ENCODE results near the gene RALGAPA2.

Gene RALGAPA2

DNA sequence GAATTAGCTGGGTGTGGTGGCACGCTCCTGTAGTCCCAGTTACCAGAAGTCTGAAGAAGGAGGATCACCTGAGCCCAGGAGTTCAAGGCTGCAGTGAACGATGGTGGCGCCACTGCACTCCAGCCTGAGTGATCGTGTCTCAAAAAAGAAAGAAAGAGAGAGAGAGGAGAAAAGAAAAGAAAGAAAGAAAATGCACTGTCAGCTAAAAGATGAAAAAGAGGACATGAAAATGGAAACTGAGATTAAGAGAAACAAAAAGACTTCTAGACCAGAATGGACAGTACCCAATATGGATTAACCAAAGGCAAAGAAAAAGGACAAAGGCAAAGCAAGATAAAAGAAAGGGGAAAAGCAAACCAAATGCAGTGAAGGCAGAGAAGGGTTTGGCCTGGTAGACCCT lies 9.0 kb upstream of the RALGAPA2 start:
- no peak for DNase-seq (ENCODE audit: low read depth in 2 of 2)

DNA sequence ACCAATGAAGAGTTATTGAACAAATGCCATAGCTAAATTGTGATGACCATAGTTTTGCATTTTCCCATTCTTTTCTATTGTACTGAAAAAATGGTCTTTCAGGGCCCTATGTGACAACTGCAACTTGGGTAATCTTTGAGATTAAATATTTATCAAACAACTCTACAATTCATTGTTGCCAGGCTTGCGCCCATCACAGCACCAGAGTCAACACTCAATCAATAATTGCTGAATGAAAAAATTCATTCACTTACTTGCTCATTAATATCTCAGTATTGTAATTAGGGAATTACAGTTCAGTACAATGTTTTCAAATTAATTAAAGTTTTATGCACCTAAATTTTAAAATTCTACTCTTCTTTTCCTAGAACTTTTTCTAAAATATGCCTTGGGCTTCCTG lies 7.7 kb upstream of the RALGAPA2 start:
- no peak for DNase-seq (ENCODE audit: low read depth in 2 of 2)

DNA sequence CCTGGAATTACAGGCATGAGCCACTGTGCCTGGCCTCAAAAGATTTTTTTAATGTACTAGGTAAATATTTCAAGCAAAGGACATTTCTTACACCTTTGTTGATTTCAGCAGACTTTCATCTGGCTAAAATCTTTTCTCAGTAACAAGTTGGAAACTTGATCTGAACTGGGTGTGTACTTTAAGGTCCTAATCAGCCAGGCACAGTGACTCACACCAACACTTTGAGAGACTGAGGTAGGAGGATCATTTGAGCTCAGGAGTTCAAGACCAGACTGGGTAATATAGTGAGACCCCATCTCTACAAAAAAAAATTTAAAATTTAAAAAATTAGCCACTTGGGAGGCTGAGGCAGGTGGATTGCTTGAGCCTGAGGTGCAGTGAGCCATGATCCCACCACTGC lies 7.0 kb upstream of the RALGAPA2 start:
- DNase-seq (ENCODE audit: low read depth in 2 of 2): no peak

- no peak for DNase-seq (ENCODE audit: low read depth in 2 of 2)
Observed at GRCh38 chr20:20713244-20713765, 861 bp upstream of the RALGAPA2 start.

- DNase-seq (ENCODE audit: low read depth in 2 of 2): no peak
Observed at GRCh38 chr20:20712004-20712473, 405 bp downstream of the RALGAPA2 start.

- DNase-seq (ENCODE audit: low read depth in 2 of 2): no peak
Observed at GRCh38 chr20:20711413-20711812, 1.0 kb downstream of the RALGAPA2 start.

GRCh38 chr20:20710443-20711315 lies 1.8 kb downstream of the RALGAPA2 start:
- no peak for DNase-seq (ENCODE audit: low read depth in 2 of 2)

- DNase-seq (ENCODE audit: low read depth in 2 of 2): no peak
Observed at GRCh38 chr20:20709887-20710286, 2.6 kb downstream of the RALGAPA2 start.

DNA sequence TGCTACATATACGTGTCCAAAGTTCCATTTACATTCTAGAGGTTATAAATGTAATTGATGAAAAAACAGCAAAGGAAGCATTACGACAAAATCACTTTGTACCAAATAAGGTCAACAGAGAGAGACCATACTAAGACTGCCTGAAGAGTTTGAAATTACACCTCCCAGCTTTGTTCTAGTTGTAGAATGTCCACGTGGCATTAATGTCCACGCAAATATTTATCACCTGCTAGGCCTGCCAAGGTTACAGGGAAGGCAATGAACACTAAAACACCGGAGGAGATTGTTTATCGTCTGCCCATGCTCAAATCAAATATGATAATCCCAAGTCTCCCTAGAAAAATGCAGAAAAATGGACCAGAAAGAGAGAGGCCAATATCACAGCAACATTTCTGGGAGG lies 6.2 kb downstream of the RALGAPA2 start:
- no peak for DNase-seq (ENCODE audit: low read depth in 2 of 2)

GRCh38 chr20:20702330-20703245 lies 9.9 kb downstream of the RALGAPA2 start:
- no peak for DNase-seq (ENCODE audit: low read depth in 2 of 2)

DNA sequence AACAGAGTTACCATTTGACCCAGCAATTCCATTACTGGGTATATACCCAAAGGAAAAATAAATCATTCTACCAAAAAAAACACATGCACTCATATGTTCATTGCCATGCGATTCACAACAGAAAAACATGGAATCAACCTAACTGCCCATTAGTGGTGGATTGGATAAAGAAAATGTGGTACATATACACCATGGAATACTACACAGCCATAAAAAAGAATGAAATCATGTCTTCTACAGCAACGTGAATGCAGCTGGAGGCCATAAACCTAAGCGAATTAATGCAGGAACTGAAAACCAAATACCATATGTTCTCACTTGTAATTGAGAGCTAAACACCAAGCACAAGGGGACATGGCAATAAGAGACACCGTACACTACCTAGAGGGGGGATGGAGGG lies 12.5 kb downstream of the RALGAPA2 start:
- DNase-seq (ENCODE audit: low read depth in 2 of 2): no peak

DNA sequence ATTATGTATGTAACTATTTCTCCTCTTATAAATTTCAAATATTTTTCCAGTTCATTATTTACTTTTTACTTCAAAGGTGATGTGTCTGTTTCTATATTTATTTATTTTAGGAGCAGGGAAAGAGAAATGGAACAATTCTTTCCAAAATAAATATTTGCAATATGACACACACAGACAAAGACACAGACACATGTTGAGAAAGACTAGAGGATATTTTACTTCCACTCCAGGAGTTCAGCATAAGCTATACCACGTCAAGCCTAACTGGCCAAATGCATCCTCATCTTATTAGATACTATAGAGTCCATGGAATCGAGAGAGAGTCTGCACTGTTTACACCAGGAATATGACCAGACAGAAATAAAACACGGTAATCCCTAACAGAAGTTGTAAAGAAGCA lies 13.3 kb downstream of the RALGAPA2 start:
- no peak for DNase-seq (ENCODE audit: low read depth in 2 of 2)

DNA sequence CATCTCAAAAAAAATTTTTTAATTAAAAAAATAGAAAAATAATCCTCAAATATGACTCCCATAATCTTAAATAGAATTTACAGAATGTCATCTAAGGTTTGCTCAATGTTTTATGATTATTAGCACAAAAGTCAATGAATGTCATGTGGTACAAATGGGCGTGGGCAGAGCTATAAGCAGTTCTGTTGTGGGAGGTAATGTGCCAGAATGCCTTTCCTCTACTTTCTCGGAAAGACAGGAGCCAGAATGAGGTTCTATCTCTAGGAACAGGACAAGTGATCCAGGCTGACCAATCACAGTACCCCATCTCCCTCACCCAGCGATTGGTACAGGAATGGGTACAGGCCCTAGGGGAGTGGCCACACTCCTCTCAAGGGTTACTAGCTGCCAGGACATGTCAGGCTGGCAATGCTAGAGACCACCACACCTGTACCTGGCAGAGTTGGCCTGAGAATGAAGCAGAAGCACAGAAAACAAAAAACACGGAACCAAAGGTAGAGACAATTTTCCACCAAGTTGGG lies 15.1 kb downstream of the RALGAPA2 start:
- no peak for DNase-seq (ENCODE audit: low read depth in 2 of 2)

GRCh38 chr20:20695250-20695816 lies 17.1 kb downstream of the RALGAPA2 start:
- DNase-seq (ENCODE audit: low read depth in 2 of 2): no peak

- DNase-seq (ENCODE audit: low read depth in 2 of 2): no peak
Observed at GRCh38 chr20:20694591-20694990, 17.9 kb downstream of the RALGAPA2 start.

DNA sequence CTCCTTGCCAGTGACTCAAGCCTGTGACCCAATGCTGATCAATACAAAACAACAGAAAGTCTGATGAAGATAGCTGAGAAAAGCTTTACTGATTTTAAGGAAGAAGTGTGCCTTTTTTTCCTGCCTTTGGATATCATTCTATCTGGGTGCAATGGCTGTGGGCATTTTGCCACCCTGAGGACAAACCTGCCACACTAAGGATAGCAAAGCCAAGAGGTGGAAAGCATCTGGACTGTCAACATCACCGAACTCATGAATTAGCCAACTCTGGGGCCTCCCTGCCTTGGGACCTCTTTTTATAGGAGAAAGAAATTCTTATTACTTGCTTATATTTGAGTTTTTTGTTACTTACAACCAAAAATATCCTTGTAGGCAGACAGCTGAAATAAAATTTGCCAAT lies 19.9 kb downstream of the RALGAPA2 start:
- DNase-seq (ENCODE audit: low read depth in 2 of 2): no peak

GRCh38 chr20:20691477-20692235 lies 20.8 kb downstream of the RALGAPA2 start:
- no peak for DNase-seq (ENCODE audit: low read depth in 2 of 2)

- no peak for DNase-seq (ENCODE audit: low read depth in 2 of 2)
Observed at GRCh38 chr20:20690676-20691476, 21.6 kb downstream of the RALGAPA2 start.

DNA sequence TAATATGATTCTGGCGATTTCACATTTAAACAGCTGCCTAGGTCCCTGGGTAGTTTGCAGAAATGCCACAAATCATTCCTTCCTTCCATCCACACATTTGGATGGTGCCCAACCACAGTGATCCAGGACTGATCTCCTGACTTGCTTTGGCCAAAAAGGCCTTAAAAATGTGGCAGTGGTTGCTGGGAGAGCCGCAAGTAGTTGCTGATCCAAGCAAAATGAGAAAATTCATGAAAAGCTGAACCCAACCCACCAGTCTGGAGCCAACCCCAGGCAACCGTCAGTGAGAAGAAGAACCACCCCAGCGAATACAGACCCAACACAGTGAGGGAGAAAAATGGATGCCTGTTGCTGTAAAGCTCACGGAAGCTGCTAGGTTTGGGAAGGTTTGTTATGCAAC lies 25.1 kb downstream of the RALGAPA2 start:
- no peak for DNase-seq (ENCODE audit: low read depth in 2 of 2)

DNA sequence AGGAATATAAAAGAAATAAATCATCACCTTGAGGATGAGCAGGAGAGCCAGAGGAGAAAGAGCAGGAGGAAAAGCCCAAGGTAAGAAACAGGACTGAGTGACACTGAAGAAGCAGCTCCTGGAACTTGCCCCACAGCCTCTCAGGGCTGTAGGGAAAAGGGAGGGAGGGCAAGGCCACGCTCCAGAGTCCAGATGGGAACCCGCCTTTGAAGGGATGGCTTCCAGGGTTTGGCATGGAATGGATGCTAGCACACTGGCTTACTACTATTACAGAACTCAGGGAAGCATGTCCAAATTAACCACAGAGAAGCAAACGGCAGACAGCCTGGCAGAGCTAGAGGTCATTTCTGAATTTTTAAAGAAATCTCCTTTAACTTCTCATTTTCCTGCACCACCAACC lies 26.8 kb downstream of the RALGAPA2 start:
- no peak for DNase-seq (ENCODE audit: low read depth in 2 of 2)

All from stimulated activated CD4-positive, alpha-beta T cell treated with anti-CD3 and anti-CD28 coated beads, Interleukin-12 subunit alpha, Interleukin-12 subunit beta, amount 100 ng/mL, for 24 hours (primary cell).